Measurements from ENCODE around the gene CGREF1. TPM values are rescaled to one million over a fixed set of nuclear protein-coding genes. Genes with fewer than 3 reads are reported as not detected.

CGREF1 gene
- total RNA-seq, 1 experiment from 2014 or later: 4.0 TPM

GRCh38 chr2:27085673-27086089 lies 33.2 kb downstream of the CGREF1 start (continued):
- TF ChIP-seq, protein P1, sequence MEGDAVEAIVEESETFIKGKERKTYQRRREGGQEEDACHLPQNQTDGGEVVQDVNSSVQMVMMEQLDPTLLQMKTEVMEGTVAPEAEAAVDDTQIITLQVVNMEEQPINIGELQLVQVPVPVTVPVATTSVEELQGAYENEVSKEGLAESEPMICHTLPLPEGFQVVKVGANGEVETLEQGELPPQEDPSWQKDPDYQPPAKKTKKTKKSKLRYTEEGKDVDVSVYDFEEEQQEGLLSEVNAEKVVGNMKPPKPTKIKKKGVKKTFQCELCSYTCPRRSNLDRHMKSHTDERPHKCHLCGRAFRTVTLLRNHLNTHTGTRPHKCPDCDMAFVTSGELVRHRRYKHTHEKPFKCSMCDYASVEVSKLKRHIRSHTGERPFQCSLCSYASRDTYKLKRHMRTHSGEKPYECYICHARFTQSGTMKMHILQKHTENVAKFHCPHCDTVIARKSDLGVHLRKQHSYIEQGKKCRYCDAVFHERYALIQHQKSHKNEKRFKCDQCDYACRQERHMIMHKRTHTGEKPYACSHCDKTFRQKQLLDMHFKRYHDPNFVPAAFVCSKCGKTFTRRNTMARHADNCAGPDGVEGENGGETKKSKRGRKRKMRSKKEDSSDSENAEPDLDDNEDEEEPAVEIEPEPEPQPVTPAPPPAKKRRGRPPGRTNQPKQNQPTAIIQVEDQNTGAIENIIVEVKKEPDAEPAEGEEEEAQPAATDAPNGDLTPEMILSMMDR (IDR thresholded peaks at IDR 0.05 in 2 of 3, conservative IDR thresholded peaks at IDR 0.05 in 1 of 3; ENCODE audit: borderline replicate concordance in 1 of 3, insufficient read depth in 1 of 3, low read depth in 2 of 3, low read length in 2 of 3): peak in 2 of 3 experiments; percentile 48 to 51; a peak in 4 of 6 replicates
- TF ChIP-seq SIN3A (IDR thresholded peaks at IDR 0.05; ENCODE audit: low read depth): no peak
- TF ChIP-seq SRF (IDR thresholded peaks at IDR 0.05; ENCODE audit: low read depth): no peak
- TF ChIP-seq EZH2phosphoT487 (IDR thresholded peaks at IDR 0.05; ENCODE audit: borderline replicate concordance): no peak
- no peak for TF ChIP-seq ZFX (IDR thresholded peaks at IDR 0.05)
- no peak for TF ChIP-seq ELF1 (IDR thresholded peaks at IDR 0.05; ENCODE audit: borderline replicate concordance, low read depth)
- no peak for TF ChIP-seq SP1 (IDR thresholded peaks at IDR 0.05; ENCODE audit: low read depth)
- no peak for TF ChIP-seq EGR1 (IDR thresholded peaks at IDR 0.05; ENCODE audit: low read depth)
- TF ChIP-seq POLR2A (IDR thresholded peaks at IDR 0.05; ENCODE audit: borderline replicate concordance, extremely low read depth, insufficient read depth, insufficient read length): no peak
- TF ChIP-seq JUND (IDR thresholded peaks at IDR 0.05): no peak
- TF ChIP-seq CBX3 (IDR thresholded peaks at IDR 0.05; ENCODE audit: low read depth): no peak
- TF ChIP-seq, protein P2, sequence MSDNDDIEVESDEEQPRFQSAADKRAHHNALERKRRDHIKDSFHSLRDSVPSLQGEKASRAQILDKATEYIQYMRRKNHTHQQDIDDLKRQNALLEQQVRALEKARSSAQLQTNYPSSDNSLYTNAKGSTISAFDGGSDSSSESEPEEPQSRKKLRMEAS (IDR thresholded peaks at IDR 0.05): no peak

GRCh38 chr2:27085062-27085672 lies 33.8 kb downstream of the CGREF1 start:
- POLR2A ChIA-PET: no interaction called here
- CTCF ChIA-PET: interaction anchor here (0.6 to 3.1 kb wide), 6 partner anchors 24 to 239 kb away, joined by 3 to 15 read pairs (median 4); no protein-coding TSS in a partner anchor
- ATAC-seq: no peak
- Histone ChIP-seq H3K27ac (ENCODE audit: low read depth, low read length) (peak overlapping the region; percentile 77), H3K4me3 (replicated peaks in 1 of 2; ENCODE audit: low read depth in 1 of 2, low read length in 2 of 2) (peak overlapping the region; percentile 57 to 61), H3K4me1 (ENCODE audit: control insufficient read depth in 1 of 2, insufficient read depth in 2 of 2, low read length in 2 of 2) (peaks cover 13 to 42% of the 10 kb centered on the region in 2 experiments), H3K9me3 (ENCODE audit: control insufficient read depth in 1 of 2, insufficient read depth in 1 of 2, low read depth in 1 of 2, low read length in 2 of 2) (no peaks in the 10 kb centered on the region), H2AFZ (ENCODE audit: low read depth, low read length, poor library complexity, severe bottlenecking) (no peak overlapping the region), H3K27me3 (ENCODE audit: insufficient read depth, low read length) (no peaks in the 10 kb centered on the region), H3K79me2 (ENCODE audit: insufficient read depth, low read length) (no peaks in the 10 kb centered on the region), H3K9me2 (ENCODE audit: insufficient read depth) (no peaks in the 10 kb centered on the region), H4K20me1 (ENCODE audit: insufficient read depth) (no peaks in the 10 kb centered on the region), H3K36me3 (ENCODE audit: control insufficient read depth in 1 of 2, insufficient read depth in 2 of 2, low read length in 2 of 2) (no peaks in the 10 kb centered on the region), H3K4me2 (ENCODE audit: low read length) (peak overlapping the region; percentile 98), H3K9ac (ENCODE audit: low read length) (peak overlapping the region; percentile 79)
- RAD21 ChIA-PET (ENCODE audit: low non-redundant PET in 1 of 2, low total read pairs in 2 of 2, uncharacterized antibody in 2 of 2, unreplicated experiment in 2 of 2): interaction anchor here in 1 of 2 experiments (0.9 kb wide), 1 partner anchor 124 kb away, joined by 4 read pairs; no protein-coding TSS in a partner anchor
- BruUV-seq (replicated peaks): TSS peak; percentile 82
- no peak for DNase-seq (ENCODE audit: low read depth, low spot score)
- intact Hi-C loops (cut with micrococcal nuclease): loop anchor here (1.0 kb wide), 1 partner anchor 124 kb away; no protein-coding TSS in a partner anchor
- TF ChIP-seq EZH2 (IDR thresholded peaks at IDR 0.05) (no peak), ATF3 (IDR thresholded peaks at IDR 0.05) (no peak), EZH2phosphoT487 (IDR thresholded peaks at IDR 0.05; ENCODE audit: borderline replicate concordance) (no peak), POLR2A (IDR thresholded peaks at IDR 0.05; ENCODE audit: borderline replicate concordance, extremely low read depth, insufficient read depth, insufficient read length) (no peak), CEBPB (IDR thresholded peaks at IDR 0.05; ENCODE audit: low read depth) (no peak), SIN3A (IDR thresholded peaks at IDR 0.05; ENCODE audit: low read depth) (no peak), POLR2AphosphoS5 (IDR thresholded peaks at IDR 0.05; ENCODE audit: low read depth, low read length) (no peak), TCF7L2 (IDR thresholded peaks at IDR 0.05; ENCODE audit: borderline replicate concordance, extremely low read depth, insufficient read depth, insufficient read length) (no peak), RAD21 (IDR thresholded peaks at IDR 0.05; ENCODE audit: low read depth) (no peak), EGR1 (IDR thresholded peaks at IDR 0.05; ENCODE audit: low read depth) (no peak), SP1 (IDR thresholded peaks at IDR 0.05; ENCODE audit: low read depth) (no peak), FOSL1 (IDR thresholded peaks at IDR 0.05; ENCODE audit: low read depth) (no peak), YY1 (IDR thresholded peaks at IDR 0.05; ENCODE audit: extremely low read depth, insufficient replicate concordance, low read depth, low read length) (no peak)
- TF ChIP-seq, protein P3, sequence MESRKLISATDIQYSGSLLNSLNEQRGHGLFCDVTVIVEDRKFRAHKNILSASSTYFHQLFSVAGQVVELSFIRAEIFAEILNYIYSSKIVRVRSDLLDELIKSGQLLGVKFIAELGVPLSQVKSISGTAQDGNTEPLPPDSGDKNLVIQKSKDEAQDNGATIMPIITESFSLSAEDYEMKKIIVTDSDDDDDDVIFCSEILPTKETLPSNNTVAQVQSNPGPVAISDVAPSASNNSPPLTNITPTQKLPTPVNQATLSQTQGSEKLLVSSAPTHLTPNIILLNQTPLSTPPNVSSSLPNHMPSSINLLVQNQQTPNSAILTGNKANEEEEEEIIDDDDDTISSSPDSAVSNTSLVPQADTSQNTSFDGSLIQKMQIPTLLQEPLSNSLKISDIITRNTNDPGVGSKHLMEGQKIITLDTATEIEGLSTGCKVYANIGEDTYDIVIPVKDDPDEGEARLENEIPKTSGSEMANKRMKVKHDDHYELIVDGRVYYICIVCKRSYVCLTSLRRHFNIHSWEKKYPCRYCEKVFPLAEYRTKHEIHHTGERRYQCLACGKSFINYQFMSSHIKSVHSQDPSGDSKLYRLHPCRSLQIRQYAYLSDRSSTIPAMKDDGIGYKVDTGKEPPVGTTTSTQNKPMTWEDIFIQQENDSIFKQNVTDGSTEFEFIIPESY (IDR thresholded peaks at IDR 0.05; ENCODE audit: extremely low read depth, insufficient replicate concordance, low read length): no peak

Measured in HCT116 (cell line).